HL-60/S4 treated with phorbol 12-myristate 13-acetate at 8.2 ng/mL for 4 days and 3 days (cell line): ENCODE data around the gene CLIC3.

ENCODE experiments used
- in situ Hi-C: fragments of 300-500 bp; cut with MboI; formaldehyde crosslinking; loops from 2 replicates; pipeline ENCODE4 v1.15.0; 2022; ENCODE audit warnings: low sequenced_read_pairs

CLIC3 gene

GRCh38 chr9:136983167-136983566 is 13.2 kb downstream of the CLIC3 start:
- in situ Hi-C loops: no loop called here

GRCh38 chr9:136982232-136983051 is 13.9 kb downstream of the CLIC3 start, which contains the start of gene LCNL1:
LCNL1 (plus strand) TSS chr9:136982993; CDS start chr9:136983587, 594 bp downstream.
- in situ Hi-C loops: no loop called here

GRCh38 chr9:136981588-136982231 is 14.7 kb downstream of the CLIC3 start:
- in situ Hi-C loops: no loop called here

- in situ Hi-C loops: no loop called here
Observed at GRCh38 chr9:136980669-136981478, 15.5 kb downstream of the CLIC3 start.

GRCh38 chr9:136979769-136980587 is 16.4 kb downstream of the CLIC3 start:
- in situ Hi-C loops: no loop called here

- in situ Hi-C loops: no loop called here
Observed at GRCh38 chr9:136978865-136979544, 17.4 kb downstream of the CLIC3 start.

- in situ Hi-C loops: no loop called here
Observed at GRCh38 chr9:136978073-136978864, 18.1 kb downstream of the CLIC3 start.

GRCh38 chr9:136977649-136978072 is 18.7 kb downstream of the CLIC3 start:
- in situ Hi-C loops: no loop called here

GRCh38 chr9:136977223-136977622 is 19.1 kb downstream of the CLIC3 start, which contains the start of gene PTGDS:
PTGDS (plus strand) TSS chr9:136977504; CDS start chr9:136977579, 75 bp downstream.
- in situ Hi-C loops: no loop called here

- in situ Hi-C loops: no loop called here
Observed at GRCh38 chr9:136975644-136976043, 20.7 kb downstream of the CLIC3 start.

- in situ Hi-C loops: no loop called here
Observed at GRCh38 chr9:136974817-136975535, 21.4 kb downstream of the CLIC3 start.

GRCh38 chr9:136973618-136974617 is 22.4 kb downstream of the CLIC3 start:
- in situ Hi-C loops: no loop called here

GRCh38 chr9:136972743-136973142 is 23.6 kb downstream of the CLIC3 start:
- in situ Hi-C loops: no loop called here

- in situ Hi-C loops: no loop called here
Observed at GRCh38 chr9:136972335-136972734, 24.0 kb downstream of the CLIC3 start.

- in situ Hi-C loops: no loop called here
Observed at GRCh38 chr9:136971746-136972145, 24.6 kb downstream of the CLIC3 start.

- in situ Hi-C loops: no loop called here
Observed at GRCh38 chr9:136970361-136970760, 26.0 kb downstream of the CLIC3 start.

GRCh38 chr9:136969774-136970173 is 26.6 kb downstream of the CLIC3 start:
- in situ Hi-C loops: no loop called here
